Liver (tissue), 9 donors: ENCODE results near the gene RPL7A. TPM values are rescaled to one million over a fixed set of nuclear protein-coding genes. Genes with fewer than 3 reads are reported as not detected.

Experiments
- DNase-seq: peaks from one replicate; pipeline ENCODE4 v3.0.0-alpha.2; 2017; ENCODE audit warnings: low spot score
- H3K27ac ChIP-seq, 2 donors: one replicate each; pipeline ENCODE4 v1.7.0; 2013; ENCODE audit warnings: inconsistent platforms in 2 of 2, low read length in 2 of 2, control low read depth in 1 of 2, low read depth in 1 of 2, mild to moderate bottlenecking in 1 of 2
- H3K27me3 ChIP-seq, 4 donors: one replicate each; pipeline versions ENCODE4 v1.6.1 to v1.7.0; 2013; ENCODE audit warnings: low read length in 3 of 4, inconsistent platforms in 1 of 4, mild to moderate bottlenecking in 1 of 4, moderate library complexity in 1 of 4; ENCODE audit not compliant: control insufficient read depth in 4 of 4, insufficient read depth in 4 of 4
- H3K36me3 ChIP-seq, 4 donors: one replicate each; pipeline versions ENCODE4 v1.6.1 to v1.7.0; 2013; ENCODE audit warnings: low read length in 3 of 4, mild to moderate bottlenecking in 3 of 4, low read depth in 1 of 4, moderate library complexity in 1 of 4; ENCODE audit not compliant: control insufficient read depth in 4 of 4, insufficient read depth in 3 of 4
- H3K4me1 ChIP-seq, 4 donors: one replicate each; pipeline versions ENCODE4 v1.6.1 to v1.7.0; 2013; ENCODE audit warnings: low read length in 3 of 4, mild to moderate bottlenecking in 3 of 4, moderate library complexity in 1 of 4; ENCODE audit not compliant: control insufficient read depth in 4 of 4, insufficient read depth in 4 of 4
- H3K4me3 ChIP-seq, 3 donors: one replicate each; pipeline versions ENCODE4 v1.6.1 to v1.7.0; 2013; ENCODE audit warnings: low read length in 3 of 3, control low read depth in 1 of 3, low read depth in 1 of 3, mild to moderate bottlenecking in 1 of 3
- H3K9ac ChIP-seq, 2 donors: one replicate each; pipeline ENCODE4 v1.7.0; 2013; ENCODE audit warnings: low read length in 2 of 2, mild to moderate bottlenecking in 2 of 2, moderate library complexity in 2 of 2, control low read depth in 1 of 2, low read depth in 1 of 2
- H3K9me3 ChIP-seq, 4 donors: one replicate each; pipeline versions ENCODE4 v1.6.1 to v1.7.0; 2013; ENCODE audit warnings: low read length in 3 of 4; ENCODE audit not compliant: control insufficient read depth in 4 of 4
- ATF3 ChIP-seq: IDR thresholded peaks from 2 replicates; pipeline ENCODE4 v1.6.1; 2016; ENCODE audit warnings: antibody characterized with exemption
- EGR1 ChIP-seq, 2 donors: IDR thresholded peaks; 2 replicates each; pipeline ENCODE4 v1.6.1; 2016 to 2018; ENCODE audit warnings: antibody characterized with exemption in 2 of 2, low read depth in 2 of 2
- FOXA1 ChIP-seq: IDR thresholded peaks from 2 replicates; pipeline ENCODE4 v1.6.1; 2016; ENCODE audit warnings: antibody characterized with exemption
- FOXA2 ChIP-seq: IDR thresholded peaks from 2 replicates; pipeline ENCODE4 v1.6.1; 2016; ENCODE audit warnings: antibody characterized with exemption
- GABPA ChIP-seq, 2 donors: IDR thresholded peaks in 1 of 2; conservative IDR thresholded peaks in 1 of 2; 2 replicates each; pipeline ENCODE4 v1.6.1; 2016; ENCODE audit warnings: antibody characterized with exemption in 2 of 2, mild to moderate bottlenecking in 1 of 2, moderate library complexity in 1 of 2
- HNF4G ChIP-seq: IDR thresholded peaks from 2 replicates; pipeline ENCODE4 v1.6.1; 2016; ENCODE audit warnings: antibody characterized with exemption
- JUND ChIP-seq, 2 donors: IDR thresholded peaks; 2 replicates each; pipeline ENCODE4 v1.6.1; 2016; ENCODE audit warnings: antibody characterized with exemption in 2 of 2
- MAX ChIP-seq: IDR thresholded peaks from 2 replicates; pipeline ENCODE4 v1.6.1; 2016; ENCODE audit warnings: antibody characterized with exemption
- NR2F2 ChIP-seq: IDR thresholded peaks from 2 replicates; pipeline ENCODE4 v1.6.1; 2016; ENCODE audit warnings: antibody characterized with exemption
- RAD21 ChIP-seq, 2 donors: IDR thresholded peaks; 2 replicates each; pipeline ENCODE4 v1.6.1; 2016; ENCODE audit warnings: antibody characterized with exemption in 2 of 2, mild to moderate bottlenecking in 2 of 2
- REST ChIP-seq: IDR thresholded peaks from 2 replicates; pipeline ENCODE4 v1.6.1; 2016; ENCODE audit warnings: antibody characterized with exemption, mild to moderate bottlenecking
- RXRA ChIP-seq, 2 donors: IDR thresholded peaks; 2 replicates each; pipeline ENCODE4 v1.6.1; 2017 to 2018; ENCODE audit warnings: antibody characterized with exemption in 2 of 2, mild to moderate bottlenecking in 1 of 2
- SP1 ChIP-seq: IDR thresholded peaks from 2 replicates; pipeline ENCODE4 v1.6.1; 2018; ENCODE audit warnings: antibody characterized with exemption, mild to moderate bottlenecking
- TAF1 ChIP-seq: conservative IDR thresholded peaks from 2 replicates; pipeline ENCODE4 v1.6.1; 2016; ENCODE audit warnings: antibody characterized with exemption, mild to moderate bottlenecking
- YY1 ChIP-seq: IDR thresholded peaks from 2 replicates; pipeline ENCODE4 v1.6.1; 2016; ENCODE audit warnings: antibody characterized with exemption, mild to moderate bottlenecking
- ZBTB33 ChIP-seq: IDR thresholded peaks from 2 replicates; pipeline ENCODE4 v1.6.1; 2016; ENCODE audit warnings: antibody characterized with exemption
- WGBS: extraction: QIAGEN DNeasy Blood & Tissue Kit; methylation state at CpG from one replicate; pipeline ENCODE4 v1.1.7; 2013; 5-methylcytosine and 5-hydroxymethylcytosine counted together
- polyA plus RNA-seq, 2 donors: library from polyadenylated mRNA; stranded (reverse) in 1 of 2; unstranded in 1 of 2; fragments of 200-250 nt in 1 of 2; fragments of >200 nt in 1 of 2; fragmentation: Nextera tagmentation in 1 of 2; extraction: Ambion mirVana in 1 of 2; gene quantifications; one replicate each; pipeline versions ENCODE4 v1.2.1 to v1.2.3, GENCODE V29; 2013 to 2015
- total RNA-seq, 2 donors: library from RNA; depleted of rRNA; stranded (reverse); fragments of >200 nt; gene quantifications; one replicate each; pipeline ENCODE4 v1.2.3, GENCODE V29; 2014
- donor health status: healthy.
- donor health status: healthy.
- donor health status: healthy.
- donor health status: healthy.
- donor health status: healthy.

RPL7A gene
- total and polyA plus RNA-seq, 4 donors: 215 to 930 (median 704) TPM

- Histone ChIP-seq H3K36me3 (peaks cover 0 to 46% (median 13%) of the 10 kb centered on the region in 4 donors), H3K27me3 (no peaks in the 10 kb centered on the region), H3K9me3 (no peaks in the 10 kb centered on the region), H3K4me1 (peaks cover 0 to 12% (median 5%) of the 10 kb centered on the region in 4 donors), H3K4me3 (no peak overlapping the region), H3K27ac (no peak overlapping the region), H3K9ac (no peak overlapping the region)
- TF ChIP-seq REST: no peak
- no peak for DNase-seq
- 93% methylated on average over 13 of the region's 13 CpGs for WGBS
These were observed 7.1 kb upstream of the RPL7A start for GRCh38 chr9:133340916-133341315.

- DNase-seq: no peak
- peaks cover 0 to 46% (median 13%) of the 10 kb centered on the region in 4 donors for H3K36me3 ChIP-seq
- H3K27me3 ChIP-seq: no peaks in the 10 kb centered on the region
- no peak overlapping the region for H3K9ac ChIP-seq
- no peak overlapping the region for H3K4me3 ChIP-seq
- TF ChIP-seq GABPA (IDR thresholded peaks at IDR 0.05 in 1 of 2, conservative IDR thresholded peaks at IDR 0.05 in 1 of 2) (no peak), TAF1 (no peak), NR2F2 (no peak), YY1 (no peak), JUND (IDR thresholded peaks at IDR 0.05) (no peak), RAD21 (IDR thresholded peaks at IDR 0.05) (no peak), HNF4G (no peak), FOXA1 (no peak), EGR1 (IDR thresholded peaks at IDR 0.05; ENCODE audit: low read depth in 2 of 2) (no peak)
- 92% methylated on average over 15 of the region's 15 CpGs for WGBS
- H3K27ac ChIP-seq: no peak overlapping the region
- H3K4me1 ChIP-seq: peaks cover 1 to 12% (median 3%) of the 10 kb centered on the region in 4 donors
- H3K9me3 ChIP-seq: no peaks in the 10 kb centered on the region
These were observed 6.5 kb upstream of the RPL7A start for GRCh38 chr9:133341369-133342068.

GRCh38 chr9:133342069-133342406, 6.0 kb upstream of the RPL7A start:
- DNase-seq: no peak
- TF ChIP-seq SP1: no peak
- no peak for TF ChIP-seq FOXA1
- TF ChIP-seq MAX: no peak
- no peak for TF ChIP-seq RXRA (IDR thresholded peaks at IDR 0.05)
- no peak for TF ChIP-seq JUND (IDR thresholded peaks at IDR 0.05)
- TF ChIP-seq REST: no peak
- TF ChIP-seq RAD21 (IDR thresholded peaks at IDR 0.05): no peak
- TF ChIP-seq YY1: no peak
- no peak for TF ChIP-seq GABPA (IDR thresholded peaks at IDR 0.05 in 1 of 2, conservative IDR thresholded peaks at IDR 0.05 in 1 of 2)
- TF ChIP-seq TAF1: no peak
- no peak for TF ChIP-seq FOXA2
- no peak for TF ChIP-seq ATF3
- TF ChIP-seq ZBTB33: no peak
- no peak for TF ChIP-seq EGR1 (IDR thresholded peaks at IDR 0.05; ENCODE audit: low read depth in 2 of 2)
- TF ChIP-seq NR2F2: no peak
- no peak for TF ChIP-seq HNF4G
- Histone ChIP-seq H3K9ac (no peak overlapping the region), H3K27me3 (no peaks in the 10 kb centered on the region), H3K9me3 (no peaks in the 10 kb centered on the region), H3K4me1 (peaks cover 0 to 15% (median 7%) of the 10 kb centered on the region in 4 donors), H3K36me3 (peaks cover 0 to 46% (median 13%) of the 10 kb centered on the region in 4 donors), H3K27ac (no peak overlapping the region), H3K4me3 (no peak overlapping the region)
- 88% methylated on average over 12 of the region's 12 CpGs for WGBS
